GM19438 (cell line): ENCODE measurements around the gene UMOD.

ENCODE experiments used
- ATAC-seq: cut with Tn5 transposase; IDR thresholded peaks from one replicate; pipeline ENCODE4 v1.9.1; 2021; ENCODE audit warnings: low read depth; ENCODE audit not compliant: unreplicated experiment

The UMOD gene

GRCh38 chr16:20352615-20353014, at the start of gene UMOD:
UMOD (minus strand) TSS chr16:20352715; CDS start chr16:20350737, 1,978 bp downstream.
- no peak for ATAC-seq

- ATAC-seq = no peak
Measured at GRCh38 chr16:20401475-20402016, 49.0 kb upstream of the UMOD start.

DNA sequence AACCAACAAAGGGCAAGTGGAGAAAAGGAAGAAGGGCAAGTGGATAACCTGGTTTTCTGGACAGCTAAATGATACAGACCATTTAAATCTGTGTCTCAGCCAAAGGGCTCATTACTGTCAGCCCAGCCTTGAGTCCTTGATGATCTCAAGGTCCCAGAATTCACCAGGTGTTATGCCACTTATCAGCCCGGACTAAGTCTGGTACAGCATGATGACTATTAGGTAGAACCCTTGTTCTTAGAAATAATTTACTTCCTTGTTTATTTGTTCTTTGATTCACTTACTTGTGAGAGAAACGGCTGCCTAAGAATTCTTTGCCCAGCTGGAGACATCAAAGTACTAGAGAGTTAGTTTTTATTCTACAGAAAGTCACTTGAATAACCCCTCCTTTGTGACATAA, 48.6 kb upstream of the UMOD start:
- ATAC-seq = no peak

- no peak for ATAC-seq
Measured at GRCh38 chr16:20399185-20399584, 46.7 kb upstream of the UMOD start.

DNA sequence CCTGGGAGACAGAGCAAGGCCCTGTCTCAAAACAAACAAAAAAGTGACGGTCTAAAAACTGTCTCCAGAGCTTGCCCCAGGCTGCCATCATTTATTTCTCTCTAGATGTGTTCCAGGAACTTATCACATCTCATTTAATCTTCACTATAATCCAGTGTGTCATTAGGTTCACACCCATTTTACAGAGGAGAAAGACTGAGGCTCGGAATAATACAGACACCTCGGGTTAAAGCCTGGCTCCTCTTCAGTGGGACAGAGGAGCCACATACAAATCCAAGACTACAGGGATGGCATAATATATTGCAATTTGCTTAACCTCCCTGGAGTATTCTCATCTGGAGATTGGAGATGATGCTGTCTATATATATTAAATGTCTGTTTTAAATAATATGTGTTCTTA, 46.1 kb upstream of the UMOD start:
- no peak for ATAC-seq

- no peak for ATAC-seq
Measured at GRCh38 chr16:20397468-20398074, 45.1 kb upstream of the UMOD start.

GRCh38 chr16:20396846-20397467, 44.4 kb upstream of the UMOD start:
- ATAC-seq = no peak

GRCh38 chr16:20395946-20396345, 43.4 kb upstream of the UMOD start:
- ATAC-seq = no peak

DNA sequence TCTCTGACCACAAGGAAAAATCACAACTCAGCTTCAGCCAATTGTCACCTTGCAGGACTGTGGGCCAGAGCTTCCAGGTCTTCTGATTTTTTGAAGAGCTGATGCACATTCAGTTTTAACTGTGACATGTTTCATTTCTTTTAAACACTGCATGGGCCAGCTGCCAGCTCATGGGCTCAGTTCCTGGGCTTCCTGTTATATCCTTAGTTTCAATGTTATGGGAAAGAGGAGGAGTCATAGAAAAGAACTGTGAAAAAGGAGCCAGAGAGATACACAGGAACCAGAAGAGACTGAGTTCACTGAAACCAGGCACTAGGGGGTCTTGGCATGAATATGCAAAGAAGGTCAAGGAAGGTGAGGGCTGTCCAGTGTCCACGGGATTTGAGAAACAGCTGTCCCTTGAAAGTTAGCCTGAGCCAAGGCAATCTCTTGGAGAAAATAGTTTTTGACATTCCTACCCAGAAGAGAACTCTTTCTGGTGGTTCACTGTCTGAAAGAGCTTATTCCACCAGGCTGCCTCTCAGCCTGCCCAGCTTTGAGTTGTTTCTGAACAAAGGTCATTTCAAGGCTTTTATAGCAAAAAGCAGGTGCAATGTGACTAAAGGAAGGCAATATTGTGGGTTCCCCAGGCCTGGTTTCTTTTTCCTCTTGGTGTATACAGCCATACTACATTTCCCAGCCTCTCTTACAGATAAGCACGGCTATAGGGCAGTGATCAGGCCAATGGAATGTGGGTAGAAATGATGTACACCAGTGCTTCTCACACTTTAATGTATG, 41.5 kb upstream of the UMOD start:
- no peak for ATAC-seq

DNA sequence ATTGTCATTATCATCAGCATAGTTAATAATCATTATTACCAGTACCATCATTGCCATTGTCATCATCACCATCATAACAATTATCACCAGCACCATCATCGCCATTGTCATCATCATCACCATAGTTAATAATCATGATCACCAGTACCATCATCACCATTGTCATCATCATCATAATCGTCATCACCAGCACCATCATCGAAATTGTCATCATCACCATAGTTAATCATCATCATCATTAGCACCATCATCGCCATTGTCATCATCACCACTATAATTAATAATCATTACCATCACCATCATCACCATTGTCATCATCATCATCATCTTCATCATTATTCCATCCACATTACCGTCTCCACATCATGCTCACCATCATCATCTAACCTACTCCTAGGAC, 38.5 kb upstream of the UMOD start:
- ATAC-seq = no peak

- ATAC-seq = no peak
Measured at GRCh38 chr16:20388854-20389253, 36.3 kb upstream of the UMOD start.

DNA sequence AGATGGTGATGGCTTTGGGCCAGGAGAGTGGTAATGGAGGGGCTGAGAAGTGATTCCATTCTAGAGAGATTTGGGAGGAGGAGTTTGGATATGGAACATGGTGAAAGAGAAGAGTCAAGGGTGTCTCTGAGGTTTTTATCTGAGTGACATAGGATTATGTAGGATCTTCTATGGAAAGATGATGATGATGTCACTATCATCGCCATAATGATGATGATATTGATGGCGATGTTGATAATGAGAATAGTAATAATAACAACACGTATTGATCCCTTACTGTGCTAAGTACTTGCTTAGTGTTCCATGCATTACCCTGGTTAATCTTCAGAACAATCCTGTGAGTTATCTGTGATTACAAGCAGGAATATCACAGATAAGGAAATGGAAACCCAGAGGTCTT, 35.5 kb upstream of the UMOD start:
- no peak for ATAC-seq

- no peak for ATAC-seq
Measured at GRCh38 chr16:20385844-20386832, 33.6 kb upstream of the UMOD start.

GRCh38 chr16:20383106-20384029, 30.9 kb upstream of the UMOD start:
- no peak for ATAC-seq

- no peak for ATAC-seq
Measured at GRCh38 chr16:20382202-20382948, 29.9 kb upstream of the UMOD start.

DNA sequence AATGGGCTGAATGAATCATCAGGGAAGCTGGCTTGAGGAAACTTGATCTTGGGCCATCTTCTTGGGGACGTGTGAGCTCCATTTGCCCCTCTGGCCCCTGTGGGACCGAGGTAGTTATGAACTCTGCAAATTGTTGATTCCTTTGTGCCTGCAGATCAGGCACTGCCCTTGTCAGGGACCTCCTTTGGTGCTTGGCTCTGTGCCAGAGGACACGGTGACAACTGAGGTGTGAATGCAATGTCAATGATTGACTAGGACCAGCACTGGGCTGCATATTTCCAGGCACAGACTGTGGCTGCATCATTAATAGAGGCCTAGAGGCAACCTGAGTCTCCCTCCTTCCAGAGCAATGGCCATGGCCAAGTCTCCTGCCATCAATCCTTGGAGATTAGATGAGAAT, 28.3 kb upstream of the UMOD start:
- ATAC-seq = no peak

DNA sequence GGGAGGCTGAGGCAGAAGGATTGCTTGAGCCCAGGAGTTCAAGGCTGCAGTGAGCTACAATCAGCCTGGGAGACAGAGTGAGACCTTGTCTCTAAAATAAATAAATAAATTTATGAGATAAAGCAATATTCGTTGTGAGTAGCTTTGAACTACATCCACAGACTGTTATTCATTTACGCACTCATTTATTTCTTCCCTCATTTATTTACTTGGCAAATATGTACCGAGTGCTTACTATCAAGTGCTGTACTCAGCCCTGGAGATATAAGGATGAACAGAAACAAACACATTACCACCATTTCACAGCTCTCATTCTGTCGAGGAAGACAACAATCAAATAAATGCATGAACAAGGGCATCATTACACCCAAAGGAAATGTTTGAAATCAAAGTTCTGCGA, 24.7 kb upstream of the UMOD start:
- ATAC-seq = no peak

DNA sequence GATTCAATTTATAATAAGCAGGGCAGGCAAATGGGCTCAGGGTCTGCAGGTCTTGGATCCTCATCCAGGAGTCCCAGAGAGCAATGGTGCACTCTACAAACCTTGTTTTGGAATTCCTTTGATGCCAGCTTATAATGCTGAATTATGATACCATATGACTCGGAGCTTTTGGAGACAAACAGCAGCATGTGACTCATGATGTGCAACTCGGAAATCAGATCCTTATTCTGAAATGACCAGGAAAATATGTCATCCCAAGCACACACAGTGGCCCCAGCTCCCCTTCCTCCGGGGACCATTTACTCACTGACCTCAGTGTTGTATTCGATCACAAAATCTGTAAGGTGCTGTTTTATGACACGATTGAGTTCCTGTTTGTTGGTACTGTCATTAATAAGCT, 20.2 kb upstream of the UMOD start:
- no peak for ATAC-seq
